ENCODE data around the gene STOML1.
"Not testable (repeated sequence)": the region's sequence is repeated elsewhere in the genome, so short reads cannot be mapped to it uniquely, and the experiment has no call there.

Gene STOML1

DNA sequence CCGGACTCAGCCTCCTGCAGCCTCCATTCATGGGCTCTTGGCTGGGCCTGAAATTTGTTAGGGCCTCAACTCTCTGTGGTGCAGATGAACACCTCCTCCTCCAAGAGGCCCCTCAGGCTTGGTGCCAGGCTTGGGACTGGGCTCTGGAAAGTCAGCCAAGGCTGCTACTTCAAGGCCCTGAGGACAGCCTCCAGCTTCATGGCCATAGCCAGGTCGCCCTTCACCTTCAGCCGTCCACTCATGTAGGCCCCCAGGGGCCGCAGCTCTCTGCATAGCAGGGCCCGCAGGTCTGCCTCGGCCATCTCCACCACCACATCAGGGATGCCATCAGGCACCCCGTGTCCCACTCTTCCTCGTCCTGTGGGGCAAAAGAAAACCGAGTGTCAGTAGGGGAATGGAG is 8.3 kb downstream of the STOML1 start:
- TF ChIP-seq, protein P1, sequence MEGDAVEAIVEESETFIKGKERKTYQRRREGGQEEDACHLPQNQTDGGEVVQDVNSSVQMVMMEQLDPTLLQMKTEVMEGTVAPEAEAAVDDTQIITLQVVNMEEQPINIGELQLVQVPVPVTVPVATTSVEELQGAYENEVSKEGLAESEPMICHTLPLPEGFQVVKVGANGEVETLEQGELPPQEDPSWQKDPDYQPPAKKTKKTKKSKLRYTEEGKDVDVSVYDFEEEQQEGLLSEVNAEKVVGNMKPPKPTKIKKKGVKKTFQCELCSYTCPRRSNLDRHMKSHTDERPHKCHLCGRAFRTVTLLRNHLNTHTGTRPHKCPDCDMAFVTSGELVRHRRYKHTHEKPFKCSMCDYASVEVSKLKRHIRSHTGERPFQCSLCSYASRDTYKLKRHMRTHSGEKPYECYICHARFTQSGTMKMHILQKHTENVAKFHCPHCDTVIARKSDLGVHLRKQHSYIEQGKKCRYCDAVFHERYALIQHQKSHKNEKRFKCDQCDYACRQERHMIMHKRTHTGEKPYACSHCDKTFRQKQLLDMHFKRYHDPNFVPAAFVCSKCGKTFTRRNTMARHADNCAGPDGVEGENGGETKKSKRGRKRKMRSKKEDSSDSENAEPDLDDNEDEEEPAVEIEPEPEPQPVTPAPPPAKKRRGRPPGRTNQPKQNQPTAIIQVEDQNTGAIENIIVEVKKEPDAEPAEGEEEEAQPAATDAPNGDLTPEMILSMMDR (IDR thresholded peaks at IDR 0.05): no peak
- H3K4me3 Mint-ChIP-seq: no peak overlapping the region
- H3K4me1 Mint-ChIP-seq: peaks cover 48% of the 10 kb centered on the region
- no peaks in the 10 kb centered on the region for H3K36me3 Mint-ChIP-seq (ENCODE audit: low read depth)
- no peak for DNase-seq
- no peak overlapping the region for H3K27ac Mint-ChIP-seq
- H3K27me3 Mint-ChIP-seq (ENCODE audit: low read depth, poor library complexity): peaks cover 10% of the 10 kb centered on the region
- no peaks in the 10 kb centered on the region for H3K9me3 Mint-ChIP-seq

DNA sequence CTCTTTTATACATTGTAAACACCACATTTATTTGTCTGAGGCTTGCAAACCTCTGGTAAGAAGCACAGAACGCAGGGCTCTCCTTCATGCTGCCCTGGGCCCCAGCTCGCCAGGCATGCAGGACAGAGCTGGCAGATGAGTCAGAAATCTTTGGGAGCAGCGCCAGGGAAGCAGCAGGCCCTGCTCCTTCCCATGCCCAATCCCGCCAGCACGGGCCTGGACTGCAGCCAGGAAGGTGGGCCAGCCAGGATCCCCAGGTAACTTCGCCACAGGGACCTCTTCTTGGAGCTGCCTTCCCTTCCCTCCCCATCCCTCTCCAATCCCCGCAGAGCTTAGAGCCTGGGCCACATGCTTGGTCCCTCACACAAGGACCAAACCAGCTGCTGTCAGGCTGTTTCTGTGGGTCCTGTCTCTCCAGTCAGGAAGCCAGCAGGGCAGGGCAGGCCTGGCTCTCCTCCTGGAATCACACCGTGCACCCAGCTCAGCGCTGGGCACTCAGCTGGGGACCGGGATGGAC is 8.8 kb downstream of the STOML1 start:
- no peak for DNase-seq
- Mint-ChIP-seq H3K27me3 (ENCODE audit: low read depth, poor library complexity) (peaks cover 12% of the 10 kb centered on the region), H3K4me3 (no peak overlapping the region), H3K4me1 (peaks cover 50% of the 10 kb centered on the region), H3K36me3 (ENCODE audit: low read depth) (no peaks in the 10 kb centered on the region), H3K9me3 (no peaks in the 10 kb centered on the region), H3K27ac (no peak overlapping the region)
- TF ChIP-seq, protein P1 (IDR thresholded peaks at IDR 0.05): no peak

DNA sequence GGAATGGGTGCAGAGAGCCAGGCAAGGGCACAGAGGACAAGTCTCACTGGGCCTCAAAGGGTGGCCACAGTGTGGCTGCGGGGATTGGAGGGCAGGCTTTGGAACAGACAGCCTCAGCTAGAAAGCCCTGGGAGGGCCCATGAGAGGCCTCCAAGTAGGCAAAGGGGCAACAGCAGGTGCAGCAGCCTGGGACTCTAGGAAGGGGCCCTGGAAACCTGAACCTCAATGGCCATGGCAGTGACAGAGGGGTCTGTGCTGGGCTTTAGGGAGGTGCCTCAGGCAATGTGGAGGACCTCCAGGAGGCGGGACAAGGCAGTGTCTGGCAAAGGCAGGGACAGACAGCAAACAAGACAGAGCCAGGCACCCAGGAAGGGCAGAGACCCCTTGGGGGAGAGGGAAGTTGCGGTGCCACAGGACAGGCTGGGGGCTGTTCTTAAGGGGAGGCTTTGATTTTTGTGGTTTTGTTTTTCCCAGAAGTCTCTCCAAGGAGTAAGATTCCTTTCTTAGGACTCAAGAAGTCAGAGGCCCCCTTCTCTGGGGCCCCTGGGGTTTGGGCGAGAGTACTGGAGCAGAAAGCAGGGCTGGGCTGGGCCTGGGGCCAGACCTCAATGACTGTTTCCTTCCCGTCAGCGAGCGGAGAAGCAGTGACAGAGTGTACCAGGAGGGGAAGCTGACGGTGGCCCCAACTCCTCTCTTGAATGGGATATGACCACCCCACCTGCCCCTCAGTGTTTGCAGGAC is 9.7 kb downstream of the STOML1 start:
- H3K4me1 Mint-ChIP-seq: peaks cover 50% of the 10 kb centered on the region
- no peak overlapping the region for H3K4me3 Mint-ChIP-seq
- H3K27me3 Mint-ChIP-seq (ENCODE audit: low read depth, poor library complexity): peaks cover 16% of the 10 kb centered on the region
- H3K27ac Mint-ChIP-seq: peak overlapping the region; percentile 54
- TF ChIP-seq, protein P1 (IDR thresholded peaks at IDR 0.05): no peak
- no peaks in the 10 kb centered on the region for H3K36me3 Mint-ChIP-seq (ENCODE audit: low read depth)
- no peak for DNase-seq
- H3K9me3 Mint-ChIP-seq: no peaks in the 10 kb centered on the region

DNA sequence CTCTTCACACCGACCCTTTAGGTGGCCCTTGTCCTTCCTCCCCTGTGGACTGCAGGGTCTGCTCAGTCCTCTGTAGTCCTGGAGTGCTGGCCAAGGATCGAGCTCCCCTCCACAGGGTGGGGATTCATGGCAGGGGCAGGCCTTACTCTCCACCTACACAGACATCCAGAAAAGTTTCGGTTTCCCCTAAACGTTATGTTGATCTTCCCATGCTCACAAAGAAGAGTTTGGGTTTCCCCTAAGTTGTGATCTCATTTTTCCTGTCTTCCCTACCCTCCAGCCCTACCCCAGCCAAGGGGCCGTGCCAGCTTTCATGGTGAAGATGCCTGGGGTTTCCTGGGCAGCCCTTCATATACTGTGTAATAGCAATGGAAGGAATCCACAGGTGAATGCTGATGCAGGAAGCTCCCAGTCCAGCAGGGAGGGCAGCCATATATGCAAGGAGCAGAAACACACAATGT is 10.3 kb downstream of the STOML1 start:
- H3K27me3 Mint-ChIP-seq (ENCODE audit: low read depth, poor library complexity): peaks cover 16% of the 10 kb centered on the region
- no peak overlapping the region for H3K4me3 Mint-ChIP-seq
- H3K36me3 Mint-ChIP-seq (ENCODE audit: low read depth): no peaks in the 10 kb centered on the region
- H3K4me1 Mint-ChIP-seq: peaks cover 47% of the 10 kb centered on the region
- DNase-seq: no peak
- TF ChIP-seq, protein P1 (IDR thresholded peaks at IDR 0.05): no peak
- H3K27ac Mint-ChIP-seq: no peak overlapping the region
- H3K9me3 Mint-ChIP-seq: no peaks in the 10 kb centered on the region

DNA sequence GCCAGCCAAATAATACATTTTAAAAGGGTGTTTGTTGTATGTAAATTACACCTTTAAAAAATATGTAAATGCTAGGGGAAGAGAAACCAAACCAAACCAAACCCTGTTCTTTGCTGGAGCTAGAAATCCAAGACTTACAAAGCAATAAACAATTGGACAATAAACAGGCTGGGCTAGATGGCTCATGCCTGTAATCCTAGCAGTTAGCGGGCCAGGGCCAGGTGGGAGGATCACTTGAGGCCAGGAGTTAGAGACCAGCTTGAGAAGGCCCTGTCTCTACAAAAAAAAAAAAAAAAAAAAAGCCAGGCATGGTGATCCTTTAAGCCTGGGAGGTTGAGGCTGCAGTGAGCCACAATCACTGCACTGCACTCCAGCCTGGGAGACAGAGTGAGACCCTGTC is 12.5 kb downstream of the STOML1 start:
- Mint-ChIP-seq H3K9me3 (no peaks in the 10 kb centered on the region), H3K27ac (no peak overlapping the region), H3K4me3 (no peak overlapping the region), H3K36me3 (ENCODE audit: low read depth) (no peaks in the 10 kb centered on the region), H3K4me1 (peaks cover 37% of the 10 kb centered on the region), H3K27me3 (ENCODE audit: low read depth, poor library complexity) (peaks cover 16% of the 10 kb centered on the region)
- TF ChIP-seq, protein P1 (IDR thresholded peaks at IDR 0.05): no peak
- DNase-seq: no peak

DNA sequence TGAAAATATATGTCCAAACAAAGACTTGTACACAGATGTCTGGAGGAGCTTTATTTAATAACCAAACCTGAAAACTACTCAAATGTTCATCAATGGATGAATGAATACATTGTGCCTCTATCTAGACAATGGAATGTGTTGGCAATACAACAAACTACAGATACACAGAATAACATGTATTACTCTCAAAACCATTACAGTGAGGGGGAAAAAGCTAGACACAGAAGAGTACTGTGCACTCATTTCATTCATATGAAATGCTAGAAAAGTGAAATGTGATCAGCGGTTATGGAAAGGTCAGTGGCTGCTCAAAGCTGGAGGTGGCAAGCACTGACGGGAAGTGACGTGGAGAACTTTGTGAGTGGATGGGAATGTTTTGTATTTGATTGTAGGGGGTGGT is 13.2 kb downstream of the STOML1 start:
- peaks cover 35% of the 10 kb centered on the region for H3K4me1 Mint-ChIP-seq
- no peaks in the 10 kb centered on the region for H3K9me3 Mint-ChIP-seq
- no peaks in the 10 kb centered on the region for H3K36me3 Mint-ChIP-seq (ENCODE audit: low read depth)
- no peak overlapping the region for H3K4me3 Mint-ChIP-seq
- no peak for DNase-seq
- peaks cover 11% of the 10 kb centered on the region for H3K27me3 Mint-ChIP-seq (ENCODE audit: low read depth, poor library complexity)
- TF ChIP-seq, protein P1 (IDR thresholded peaks at IDR 0.05): no peak
- peak overlapping the region; percentile 4 for H3K27ac Mint-ChIP-seq

DNA sequence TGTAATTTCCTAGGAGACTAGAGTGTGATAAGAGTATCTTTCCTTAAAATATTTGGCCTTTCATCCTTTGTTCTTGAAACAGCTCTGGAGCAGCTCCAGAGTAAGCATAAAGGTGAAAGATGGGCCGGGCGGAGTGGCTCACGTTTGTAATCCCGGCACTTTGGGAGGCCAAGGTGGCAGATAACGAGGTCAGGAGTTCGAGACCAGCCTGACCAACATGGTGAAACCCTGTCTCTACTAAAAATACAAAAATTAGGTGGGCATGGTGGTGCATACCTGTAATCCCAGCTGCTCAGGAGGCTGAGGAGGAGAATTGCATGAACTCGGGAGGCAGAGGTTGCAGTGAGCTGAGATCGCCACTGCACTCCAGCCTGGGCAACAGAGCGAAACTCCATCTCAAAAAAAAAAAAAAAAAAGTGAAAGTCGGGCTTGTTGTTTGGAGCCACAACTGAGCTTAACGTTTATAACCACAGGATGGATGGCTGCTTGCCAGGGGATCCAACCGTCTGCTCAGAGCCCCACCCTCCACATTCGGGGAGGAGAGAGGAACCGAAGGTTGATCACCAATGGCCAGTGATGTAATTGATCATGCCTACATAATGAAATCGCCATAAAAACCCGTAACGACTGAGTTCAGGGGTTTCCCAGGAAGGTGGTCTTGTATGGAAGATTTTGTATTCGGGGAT is 16.5 kb downstream of the STOML1 start:
- Mint-ChIP-seq H3K4me1 (peaks cover 23% of the 10 kb centered on the region), H3K27me3 (ENCODE audit: low read depth, poor library complexity) (peaks cover 16% of the 10 kb centered on the region)
- not testable (repeated sequence) for H3K36me3 Mint-ChIP-seq (ENCODE audit: low read depth); H3K27ac Mint-ChIP-seq; DNase-seq; H3K4me3 Mint-ChIP-seq; H3K9me3 Mint-ChIP-seq

DNA sequence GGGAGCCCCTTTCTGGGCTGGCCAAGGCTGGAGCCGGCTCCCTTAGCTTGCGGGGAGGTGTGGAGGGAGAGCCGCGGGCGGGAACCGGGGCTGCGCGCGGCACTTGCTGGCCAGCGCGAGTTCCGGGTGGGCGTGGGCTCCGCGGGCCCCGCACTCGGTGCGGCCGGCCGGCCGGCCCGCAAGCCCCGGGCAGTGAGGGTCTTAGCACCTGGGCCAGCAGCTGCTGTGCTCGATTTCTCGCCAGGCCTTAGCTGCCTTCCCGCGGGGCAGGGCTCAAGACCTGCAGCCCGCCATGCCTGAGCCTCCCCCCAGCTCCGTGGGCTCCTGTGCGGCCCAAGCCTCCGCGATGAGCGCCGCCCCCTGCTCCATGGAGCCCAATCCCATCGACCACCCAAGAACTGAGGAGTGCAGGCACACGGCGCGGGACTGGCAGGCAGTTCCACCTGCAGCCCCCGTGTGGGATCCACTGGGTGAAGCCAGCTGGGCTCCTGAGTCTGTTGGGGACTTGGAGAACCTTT is 18.4 kb downstream of the STOML1 start:
- not testable (repeated sequence) for H3K27ac Mint-ChIP-seq
- H3K4me1 Mint-ChIP-seq: peaks cover 22% of the 10 kb centered on the region

More for the DNA sequence above, 18.4 kb downstream of the STOML1 start:
- not testable (repeated sequence) for H3K4me3 Mint-ChIP-seq; H3K9me3 Mint-ChIP-seq; H3K36me3 Mint-ChIP-seq (ENCODE audit: low read depth); DNase-seq
- peaks cover 19% of the 10 kb centered on the region for H3K27me3 Mint-ChIP-seq (ENCODE audit: low read depth, poor library complexity)

Data from nephron progenitor cell (in vitro differentiated cells).